Mononuclear cell (primary cell): Measurements from ENCODE around the gene OGFOD1. TPM values are rescaled to one million over a fixed set of nuclear protein-coding genes. Genes with fewer than 3 reads are reported as not detected.
A peak's percentile ranks its signal among the peaks of the same experiment; 100 is the strongest.

Experiments used
- H3K27me3 ChIP-seq: 2 replicates; pipeline ENCODE4 v1.6.0; 2011; ENCODE audit warnings: low read length, control low read depth; ENCODE audit not compliant: insufficient read depth
- H3K4me1 ChIP-seq: 2 replicates; pipeline ENCODE4 v1.5.1; 2011; ENCODE audit warnings: mild to moderate bottlenecking, low read length, control low read depth; ENCODE audit not compliant: insufficient read depth
- H3K4me3 ChIP-seq: 2 replicates; pipeline ENCODE4 v1.5.1; 2011; ENCODE audit warnings: mild to moderate bottlenecking, low read length, moderate library complexity
- H3K9me3 ChIP-seq: 2 replicates; pipeline ENCODE4 v1.5.1; 2011; ENCODE audit warnings: low read depth, mild to moderate bottlenecking, control low read depth, low read length
- total RNA-seq: library from RNA; depleted of rRNA; stranded (reverse); fragments of >200 nt; gene quantifications from one replicate; pipeline ENCODE4 v1.2.3, GENCODE V29; 2012

OGFOD1 gene
- total RNA-seq: 20.6 TPM

DNA sequence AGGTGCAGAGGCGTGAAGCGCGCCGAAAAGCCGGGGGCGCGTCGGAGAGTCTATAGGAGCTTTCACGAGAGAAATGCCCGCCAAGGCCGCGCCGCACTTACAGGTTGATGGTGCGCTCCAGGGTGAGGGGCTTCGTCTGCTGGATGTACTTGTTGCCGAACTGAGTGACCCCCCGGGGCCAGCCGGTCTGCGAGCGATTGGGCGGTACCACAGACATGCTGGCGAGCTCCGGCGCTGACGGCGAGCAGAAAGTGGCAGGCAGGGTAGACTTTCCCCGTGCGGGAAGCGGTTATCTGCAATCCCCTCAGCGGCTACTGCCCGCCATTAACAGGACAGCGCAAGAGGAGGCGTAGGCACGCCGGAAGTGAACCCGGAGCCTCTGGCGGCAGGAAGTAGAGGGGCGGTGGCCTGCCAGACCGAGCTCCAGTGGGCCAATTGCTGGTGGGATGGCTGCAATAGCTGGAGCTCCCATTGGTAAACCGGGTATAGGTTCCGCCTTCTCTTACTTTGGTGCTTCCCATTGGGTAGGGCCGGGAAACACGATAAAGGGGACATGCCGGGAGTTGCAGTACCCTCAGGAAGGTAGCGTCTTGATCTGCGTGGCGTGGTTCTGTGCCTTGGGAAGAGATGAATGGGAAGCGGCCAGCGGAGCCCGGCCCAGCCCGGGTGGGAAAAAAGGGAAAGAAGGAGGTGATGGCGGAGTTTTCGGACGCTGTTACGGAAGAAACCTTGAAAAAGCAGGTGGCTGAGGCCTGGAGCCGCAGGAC lies at the start of gene OGFOD1, which contains the start of gene NUDT21:
TSS of gene OGFOD1 (plus strand) at position 569 of the 767 bp plus-strand sequence. CDS start at position 628, 59 bp downstream.
TSS of gene NUDT21 (minus strand) at position 347 of the 767 bp plus-strand sequence. CDS start at position 217, 130 bp downstream.
- Histone ChIP-seq H3K4me3 (peak within 1 kb of the TSS; percentile 72), H3K4me1 (peaks cover 31% of the 10 kb centered on the region), H3K27me3 (no peaks in the 10 kb centered on the region), H3K9me3 (no peaks in the 10 kb centered on the region)

DNA sequence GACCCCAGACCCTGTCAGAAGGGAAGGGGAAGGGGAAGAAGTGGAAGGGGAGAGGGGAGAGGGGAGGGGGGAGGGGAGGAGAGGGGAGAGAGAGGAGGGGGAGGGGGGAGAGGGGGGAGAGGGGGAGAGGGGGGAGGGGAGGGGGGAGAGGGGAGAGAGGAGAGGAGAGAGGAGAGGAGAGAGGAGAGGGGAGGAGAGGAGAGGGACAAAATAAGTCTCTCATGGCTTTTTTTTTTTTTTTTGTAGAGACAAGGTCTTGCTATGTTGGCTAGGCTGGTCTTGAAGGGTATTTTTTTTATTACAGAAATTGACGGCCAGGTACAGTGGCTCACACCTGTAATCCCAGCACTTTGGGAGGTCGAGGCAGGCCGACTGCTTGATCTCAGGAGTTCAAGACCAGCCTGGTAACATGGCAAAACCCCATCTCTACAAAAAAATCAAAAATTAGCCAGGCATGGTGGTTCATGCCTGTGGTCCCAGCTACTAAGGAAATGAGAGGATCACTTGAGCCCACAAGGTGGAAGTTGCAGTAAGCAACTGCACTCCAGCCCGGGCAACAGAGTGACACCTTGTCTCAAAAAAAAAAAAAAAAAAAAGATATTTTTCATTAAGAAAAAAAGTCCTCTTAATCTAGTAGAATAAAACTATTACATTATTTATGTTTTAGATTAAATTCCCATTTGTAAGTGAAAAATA lies 45.2 kb upstream of the OGFOD1 start:
- no peaks in the 10 kb centered on the region for H3K27me3 ChIP-seq
- no peaks in the 10 kb centered on the region for H3K9me3 ChIP-seq
- peaks cover 6% of the 10 kb centered on the region for H3K4me1 ChIP-seq
- H3K4me3 ChIP-seq: no peak overlapping the region

DNA sequence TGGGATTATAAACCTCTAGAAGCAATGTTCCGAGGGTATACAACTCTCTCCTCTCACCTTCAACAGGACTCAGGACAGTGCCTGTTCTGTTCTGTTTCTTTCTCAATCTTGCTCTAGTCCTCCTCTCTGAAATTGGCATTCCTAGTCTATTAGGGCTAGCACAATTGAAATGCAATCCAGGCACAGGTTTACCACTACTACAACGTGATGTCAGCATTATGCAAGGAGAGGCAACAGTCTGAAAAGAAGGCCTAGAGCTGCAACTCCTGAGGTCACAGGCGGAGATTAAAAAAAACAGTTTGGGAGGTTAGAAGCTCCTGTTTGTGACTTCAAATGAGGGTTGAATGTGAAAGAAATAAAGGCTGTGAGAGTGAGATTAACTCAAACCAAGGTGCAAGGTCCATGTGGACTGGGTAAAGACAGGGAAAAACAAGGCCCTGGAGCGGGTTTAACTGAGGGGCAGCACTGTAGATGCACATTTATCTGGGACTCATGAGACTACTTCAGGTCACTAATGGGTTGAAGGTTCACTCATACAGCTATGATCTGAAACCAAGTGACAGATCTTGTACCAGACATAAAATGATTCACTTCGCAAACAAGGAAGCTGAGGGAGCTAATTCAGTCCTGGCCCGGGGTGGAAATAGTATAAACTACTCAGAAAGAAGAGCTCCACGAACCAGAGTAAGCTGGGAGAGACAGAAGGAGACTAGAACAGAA lies 42.8 kb upstream of the OGFOD1 start:
- H3K9me3 ChIP-seq: no peaks in the 10 kb centered on the region
- H3K4me3 ChIP-seq: no peak overlapping the region
- H3K27me3 ChIP-seq: no peaks in the 10 kb centered on the region
- H3K4me1 ChIP-seq: peaks cover 6% of the 10 kb centered on the region

DNA sequence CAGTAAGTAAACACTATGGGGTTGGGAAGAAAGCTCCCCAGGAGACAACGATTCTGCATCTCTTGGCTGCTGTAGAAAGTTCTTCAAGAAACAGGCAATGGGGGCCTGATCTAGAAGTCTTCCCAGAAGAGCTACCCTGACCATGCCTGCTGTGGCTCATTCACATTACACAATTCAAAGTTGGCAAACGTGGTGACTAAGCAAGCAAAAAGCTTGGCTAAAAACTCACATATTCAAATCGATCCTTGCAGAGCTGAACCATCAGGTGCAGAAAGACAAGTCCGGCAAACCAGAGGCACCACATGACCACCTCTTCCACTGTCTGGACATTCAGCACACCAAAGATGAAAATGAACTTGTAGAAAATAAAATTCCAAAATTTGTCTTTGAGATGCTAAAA lies 42.2 kb upstream of the OGFOD1 start:
- Histone ChIP-seq H3K4me3 (no peak overlapping the region), H3K9me3 (no peaks in the 10 kb centered on the region), H3K4me1 (peaks cover 6% of the 10 kb centered on the region), H3K27me3 (no peaks in the 10 kb centered on the region)

DNA sequence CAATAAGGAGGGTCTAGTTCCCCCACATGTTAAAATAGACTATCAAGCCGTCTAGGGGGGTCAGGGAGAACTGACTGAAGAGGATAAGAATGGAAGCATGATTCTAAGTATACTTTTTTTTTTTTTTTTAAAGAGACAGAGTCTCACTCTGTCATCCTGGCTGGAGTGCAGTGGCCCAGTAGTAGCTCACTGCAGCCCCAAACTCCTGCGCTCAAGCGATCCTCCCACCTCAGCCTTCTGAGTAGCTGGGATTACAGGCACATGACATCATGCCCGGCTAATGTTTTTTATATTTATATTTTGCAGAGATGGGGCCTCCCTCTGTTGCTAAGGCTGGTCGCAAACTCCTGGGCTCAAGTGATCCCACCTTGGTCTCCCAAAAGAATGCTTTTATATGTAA lies 40.2 kb upstream of the OGFOD1 start:
- H3K4me3 ChIP-seq: no peak overlapping the region
- H3K9me3 ChIP-seq: no peaks in the 10 kb centered on the region
- no peaks in the 10 kb centered on the region for H3K27me3 ChIP-seq
- H3K4me1 ChIP-seq: peaks cover 18% of the 10 kb centered on the region

DNA sequence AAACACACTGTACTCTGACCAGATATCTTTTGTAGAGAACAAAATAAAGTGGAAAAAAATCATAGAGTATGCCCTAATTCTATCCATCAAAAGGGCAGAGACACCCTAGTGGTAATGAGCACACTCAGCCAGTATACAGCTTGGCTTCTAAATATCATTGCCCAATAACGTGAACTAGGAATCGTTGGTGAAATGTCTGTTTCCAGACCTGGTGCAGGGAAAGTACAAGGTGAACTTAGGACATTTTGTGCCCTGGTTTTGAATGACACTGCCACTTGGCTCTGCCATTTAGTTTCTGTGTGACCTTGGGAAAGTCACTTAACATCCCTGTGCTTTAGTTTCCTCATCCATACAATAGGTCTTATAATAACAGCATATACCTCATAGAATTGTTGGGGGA lies 39.7 kb upstream of the OGFOD1 start:
- H3K4me3 ChIP-seq: no peak overlapping the region
- H3K9me3 ChIP-seq: no peaks in the 10 kb centered on the region
- H3K27me3 ChIP-seq: no peaks in the 10 kb centered on the region
- H3K4me1 ChIP-seq: peaks cover 23% of the 10 kb centered on the region

DNA sequence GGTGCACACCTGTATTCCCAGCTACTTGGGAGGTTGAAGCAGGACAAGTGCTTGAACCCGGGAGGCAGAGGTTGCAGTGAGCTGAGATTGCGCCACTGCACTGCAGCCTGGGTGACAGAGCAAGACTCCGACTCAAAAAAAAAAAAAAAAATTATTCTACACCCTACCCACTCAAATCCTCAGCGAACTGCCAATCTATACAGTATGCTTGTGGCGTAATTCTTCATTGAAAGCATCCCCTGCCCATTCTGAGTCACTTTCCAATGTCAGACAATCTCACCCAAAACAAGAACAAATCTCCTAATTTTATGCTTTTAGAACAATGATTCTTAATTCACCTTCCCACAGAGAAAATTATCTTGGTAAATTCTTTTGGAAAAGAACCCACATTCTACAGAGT lies 38.0 kb upstream of the OGFOD1 start:
- Histone ChIP-seq H3K27me3 (no peaks in the 10 kb centered on the region), H3K4me1 (peaks cover 27% of the 10 kb centered on the region), H3K9me3 (no peaks in the 10 kb centered on the region), H3K4me3 (no peak overlapping the region)

DNA sequence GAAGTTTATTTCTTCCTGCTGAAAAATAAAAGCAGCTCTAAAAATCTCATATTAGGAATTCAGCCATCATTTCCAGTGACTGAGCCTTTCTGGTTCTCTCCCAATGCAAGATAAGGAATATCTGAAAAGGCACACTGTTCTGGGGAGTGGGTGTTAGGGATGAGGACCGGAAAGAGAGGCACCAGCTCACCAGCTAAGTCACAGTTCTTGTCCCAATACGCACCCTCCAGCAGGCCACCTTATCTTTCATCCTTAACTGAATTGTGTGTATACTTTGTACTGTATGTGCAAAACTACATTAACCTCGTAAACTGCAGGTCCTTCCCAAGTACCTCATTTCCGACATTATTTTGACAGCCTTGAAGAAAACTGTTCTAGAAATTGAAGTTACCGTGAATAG lies 37.0 kb upstream of the OGFOD1 start:
- H3K4me3 ChIP-seq: no peak overlapping the region
- H3K27me3 ChIP-seq: no peaks in the 10 kb centered on the region
- no peaks in the 10 kb centered on the region for H3K9me3 ChIP-seq
- peaks cover 22% of the 10 kb centered on the region for H3K4me1 ChIP-seq

DNA sequence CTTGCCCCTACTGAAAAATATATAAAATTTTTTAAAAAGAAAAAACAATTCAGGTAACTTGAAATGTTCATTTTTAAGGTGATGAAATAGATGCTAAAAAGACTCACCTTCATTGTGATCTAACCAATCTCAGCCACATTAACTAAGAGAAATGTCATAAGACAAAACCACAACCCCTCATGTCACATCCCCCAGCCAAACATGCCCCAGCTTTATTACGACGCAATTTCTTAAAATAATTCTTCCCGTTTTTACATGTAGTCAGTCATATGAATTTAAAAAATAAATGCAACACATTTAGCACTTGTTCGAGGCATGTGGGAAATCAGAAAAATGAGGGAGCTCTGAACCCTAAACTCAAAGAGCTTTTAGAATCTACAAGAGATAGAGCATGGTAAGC lies 35.5 kb upstream of the OGFOD1 start:
- peaks cover 26% of the 10 kb centered on the region for H3K4me1 ChIP-seq
- no peaks in the 10 kb centered on the region for H3K9me3 ChIP-seq
- no peaks in the 10 kb centered on the region for H3K27me3 ChIP-seq
- H3K4me3 ChIP-seq: no peak overlapping the region

DNA sequence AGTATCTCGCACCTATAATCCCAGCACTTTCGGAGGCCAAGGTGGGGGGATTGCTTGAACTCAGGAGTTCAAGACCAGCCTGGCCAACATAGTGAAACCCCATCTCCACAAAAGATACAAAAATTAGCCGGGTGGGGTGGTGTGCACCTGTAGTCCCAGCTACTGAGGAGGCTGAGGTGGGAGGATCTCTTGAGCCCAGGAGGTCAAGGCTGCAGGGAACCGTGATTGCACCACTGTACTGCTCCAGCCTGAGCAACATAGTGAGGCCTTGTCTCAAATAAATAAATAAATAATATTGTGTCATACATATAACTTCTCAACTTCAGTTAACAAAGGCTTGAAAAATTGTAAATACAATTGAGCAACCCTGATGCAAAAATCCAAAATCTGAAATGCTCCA lies 34.2 kb upstream of the OGFOD1 start:
- Histone ChIP-seq H3K4me3 (no peak overlapping the region), H3K9me3 (no peaks in the 10 kb centered on the region), H3K27me3 (no peaks in the 10 kb centered on the region), H3K4me1 (peaks cover 37% of the 10 kb centered on the region)

DNA sequence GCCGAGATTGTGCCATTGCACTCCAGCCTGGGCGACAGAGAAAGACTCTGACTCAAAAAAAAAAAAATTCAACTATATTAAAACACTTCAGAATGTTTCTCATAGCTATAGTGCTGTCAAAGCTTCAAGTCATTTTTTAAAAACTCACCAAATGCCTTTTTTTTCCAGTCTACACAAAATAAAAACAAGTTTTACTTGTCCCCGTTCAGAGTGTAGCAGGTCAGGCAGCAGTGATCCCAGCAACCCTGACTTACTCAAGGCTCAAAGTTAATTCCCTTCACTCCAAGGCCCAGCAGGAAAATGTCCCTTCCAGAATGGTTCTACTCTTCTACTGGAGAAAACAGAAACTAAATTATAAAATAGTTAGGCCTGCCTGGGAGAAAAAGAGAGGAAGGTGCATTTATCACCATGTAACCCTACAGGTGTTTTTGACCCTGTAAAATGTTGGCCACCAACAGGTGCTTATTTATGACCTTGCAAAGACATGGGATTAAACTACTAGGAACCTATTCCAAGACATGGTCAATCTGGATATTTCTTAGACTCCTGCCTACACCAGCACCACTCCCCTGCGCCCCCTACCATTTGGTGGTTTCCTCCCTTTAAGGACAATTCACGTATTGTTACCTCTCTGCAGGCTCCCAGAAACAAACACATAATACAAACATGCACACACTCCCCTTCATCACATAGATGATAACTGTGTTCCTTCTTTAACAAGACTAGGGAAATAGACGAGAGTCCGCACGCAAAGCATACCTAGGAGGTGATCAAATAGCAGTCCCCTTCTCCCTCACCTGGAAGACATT lies 31.4 kb upstream of the OGFOD1 start:
- H3K4me3 ChIP-seq: no peak overlapping the region
- no peaks in the 10 kb centered on the region for H3K27me3 ChIP-seq
- H3K4me1 ChIP-seq: peaks cover 59% of the 10 kb centered on the region
- H3K9me3 ChIP-seq: no peaks in the 10 kb centered on the region

DNA sequence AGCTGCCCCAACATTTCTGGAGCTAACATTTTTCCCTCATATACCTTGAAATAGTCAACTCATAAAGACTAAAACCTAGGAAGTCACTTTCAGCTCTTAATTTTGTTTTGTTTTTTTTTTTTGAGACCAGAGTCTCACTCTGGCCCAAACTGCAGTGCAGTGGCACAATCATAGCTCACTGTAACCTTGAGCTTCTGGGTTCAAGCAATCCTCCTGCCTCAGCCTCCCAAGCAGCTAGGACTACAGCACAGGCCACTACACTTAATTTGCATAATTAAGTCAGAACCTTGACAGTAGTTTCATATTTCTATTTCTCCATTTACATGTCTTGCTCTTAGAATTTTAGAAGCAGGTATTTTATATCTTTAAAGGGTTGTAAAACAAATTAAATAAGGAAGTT lies 30.7 kb upstream of the OGFOD1 start:
- Histone ChIP-seq H3K9me3 (no peaks in the 10 kb centered on the region), H3K27me3 (no peaks in the 10 kb centered on the region), H3K4me3 (no peak overlapping the region), H3K4me1 (peaks cover 52% of the 10 kb centered on the region)

DNA sequence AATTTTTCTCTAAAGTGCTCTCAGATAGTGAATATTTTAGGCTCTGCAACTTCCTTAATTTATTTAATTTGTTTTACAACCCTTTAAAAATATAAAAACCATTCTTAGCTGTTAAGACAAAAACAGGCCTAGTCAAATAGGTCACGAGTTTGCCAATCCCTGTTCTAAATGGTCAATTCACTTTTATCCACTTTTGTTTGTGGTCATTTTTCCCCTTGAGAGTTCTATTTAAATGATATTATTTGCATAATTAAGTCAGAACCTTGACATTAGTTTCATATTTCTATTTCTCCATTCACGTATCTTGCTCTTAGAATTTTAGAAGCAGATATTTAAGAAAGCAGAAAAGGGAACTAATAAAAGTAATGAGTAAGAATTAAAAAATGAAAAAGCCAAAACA lies 30.0 kb upstream of the OGFOD1 start:
- no peaks in the 10 kb centered on the region for H3K27me3 ChIP-seq
- H3K9me3 ChIP-seq: no peaks in the 10 kb centered on the region
- no peak overlapping the region for H3K4me3 ChIP-seq
- peaks cover 50% of the 10 kb centered on the region for H3K4me1 ChIP-seq

DNA sequence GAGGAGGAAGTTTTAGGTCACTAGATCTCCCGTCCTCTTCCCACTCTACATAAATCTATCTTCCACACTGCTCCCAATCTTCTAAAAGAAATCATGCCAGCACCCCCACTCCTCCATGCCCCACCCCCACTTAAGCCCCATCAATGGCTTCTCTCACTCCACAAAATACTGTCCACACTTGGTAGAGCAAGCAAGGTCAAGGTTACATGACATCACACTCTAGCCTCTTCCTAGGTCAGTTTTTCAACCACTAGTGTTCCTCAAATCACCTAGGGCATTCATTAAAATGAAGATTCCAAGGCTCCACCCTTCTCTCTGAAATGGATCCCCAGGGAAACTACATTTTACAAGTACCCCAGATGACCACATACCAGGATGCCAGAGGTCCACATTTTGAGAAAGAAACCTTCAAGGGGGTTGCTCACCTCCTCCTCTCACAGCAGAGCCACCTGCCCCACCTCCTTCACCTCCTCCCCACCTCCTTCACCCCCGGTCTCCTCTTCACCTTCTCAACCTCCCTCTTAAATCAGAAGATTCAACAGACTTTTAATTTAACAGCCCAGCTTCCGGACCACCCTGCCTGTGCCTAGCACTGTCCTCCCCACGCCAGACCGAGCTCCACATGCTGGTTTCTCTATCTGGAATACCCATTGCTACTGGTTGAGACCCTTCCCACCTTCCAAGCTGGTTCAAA lies 29.2 kb upstream of the OGFOD1 start:
- Histone ChIP-seq H3K4me3 (no peak overlapping the region), H3K27me3 (no peaks in the 10 kb centered on the region), H3K4me1 (peaks cover 45% of the 10 kb centered on the region), H3K9me3 (no peaks in the 10 kb centered on the region)
